Measurements from ENCODE around the gene RNF212. TPM values are rescaled to one million over a fixed set of nuclear protein-coding genes. Genes with fewer than 3 reads are reported as not detected.

The RNF212 gene
- total and polyA plus RNA-seq, 2 of the 13 experiments (the other 11 are each of a cell fraction or from before 2014, with no cell fraction given), result not detected

DNA sequence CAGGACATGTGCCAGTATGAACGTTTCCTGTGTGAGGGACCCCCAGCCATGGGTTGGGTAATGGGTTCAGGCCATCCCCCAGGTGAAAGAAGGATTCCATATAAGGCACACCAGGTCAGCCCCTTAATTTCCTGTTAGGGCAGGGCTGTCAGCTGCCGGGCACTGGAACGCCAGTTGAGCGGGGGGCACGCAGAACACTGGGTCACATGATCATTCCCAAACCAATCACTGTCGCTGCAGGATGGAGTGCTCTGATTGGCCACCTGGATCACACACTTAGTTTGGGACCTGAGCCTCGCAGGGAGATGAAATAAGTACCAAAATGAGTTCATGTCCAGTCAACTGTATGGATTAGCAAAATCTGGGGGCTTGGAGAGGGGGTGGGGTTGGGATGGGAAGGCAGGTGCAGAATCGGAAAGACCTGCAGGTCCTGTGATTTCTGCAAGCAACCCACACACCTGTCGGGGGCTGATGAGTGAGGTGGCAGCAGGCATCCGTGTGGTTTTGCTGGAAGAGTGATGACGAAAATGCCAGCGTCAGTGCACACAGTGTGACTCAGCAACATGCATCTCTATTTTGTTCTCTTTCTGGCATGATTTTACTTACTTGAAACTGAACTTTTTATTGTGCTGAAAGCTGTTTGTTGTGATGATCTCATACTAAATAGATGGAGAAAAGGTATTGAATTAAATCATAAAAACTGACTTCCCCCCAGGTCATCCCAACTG lies 32.2 kb downstream of the RNF212 start (continued):
- TF ChIP-seq PRDM4 (CRISPR knock-in tag; IDR thresholded peaks at IDR 0.05; ENCODE audit: borderline replicate concordance) (no peak), TGIF2 (CRISPR knock-in tag; IDR thresholded peaks at IDR 0.05) (no peak), ZSCAN25 (CRISPR knock-in tag; IDR thresholded peaks at IDR 0.05) (no peak), ZKSCAN5 (CRISPR knock-in tag; IDR thresholded peaks at IDR 0.05) (no peak)
- TF ChIP-seq, protein P1, sequence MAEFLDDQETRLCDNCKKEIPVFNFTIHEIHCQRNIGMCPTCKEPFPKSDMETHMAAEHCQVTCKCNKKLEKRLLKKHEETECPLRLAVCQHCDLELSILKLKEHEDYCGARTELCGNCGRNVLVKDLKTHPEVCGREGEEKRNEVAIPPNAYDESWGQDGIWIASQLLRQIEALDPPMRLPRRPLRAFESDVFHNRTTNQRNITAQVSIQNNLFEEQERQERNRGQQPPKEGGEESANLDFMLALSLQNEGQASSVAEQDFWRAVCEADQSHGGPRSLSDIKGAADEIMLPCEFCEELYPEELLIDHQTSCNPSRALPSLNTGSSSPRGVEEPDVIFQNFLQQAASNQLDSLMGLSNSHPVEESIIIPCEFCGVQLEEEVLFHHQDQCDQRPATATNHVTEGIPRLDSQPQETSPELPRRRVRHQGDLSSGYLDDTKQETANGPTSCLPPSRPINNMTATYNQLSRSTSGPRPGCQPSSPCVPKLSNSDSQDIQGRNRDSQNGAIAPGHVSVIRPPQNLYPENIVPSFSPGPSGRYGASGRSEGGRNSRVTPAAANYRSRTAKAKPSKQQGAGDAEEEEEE (CRISPR knock-in tag; IDR thresholded peaks at IDR 0.05; ENCODE audit: borderline replicate concordance), result no peak

GRCh38 chr4:1080432-1080831 lies 32.9 kb downstream of the RNF212 start:
- POLR2A ChIA-PET, result no interaction called here
- no peak for FAIRE-seq
- DNase-seq (ENCODE audit: low spot score), result no peak
- no peak for TF ChIP-seq ZNF775 (CRISPR knock-in tag; IDR thresholded peaks at IDR 0.05; ENCODE audit: borderline replicate concordance)
- no peak for TF ChIP-seq NR2C2 (CRISPR knock-in tag; IDR thresholded peaks at IDR 0.05; ENCODE audit: borderline replicate concordance)
- TF ChIP-seq, protein P2, sequence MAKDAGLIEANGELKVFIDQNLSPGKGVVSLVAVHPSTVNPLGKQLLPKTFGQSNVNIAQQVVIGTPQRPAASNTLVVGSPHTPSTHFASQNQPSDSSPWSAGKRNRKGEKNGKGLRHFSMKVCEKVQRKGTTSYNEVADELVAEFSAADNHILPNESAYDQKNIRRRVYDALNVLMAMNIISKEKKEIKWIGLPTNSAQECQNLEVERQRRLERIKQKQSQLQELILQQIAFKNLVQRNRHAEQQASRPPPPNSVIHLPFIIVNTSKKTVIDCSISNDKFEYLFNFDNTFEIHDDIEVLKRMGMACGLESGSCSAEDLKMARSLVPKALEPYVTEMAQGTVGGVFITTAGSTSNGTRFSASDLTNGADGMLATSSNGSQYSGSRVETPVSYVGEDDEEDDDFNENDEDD (CRISPR knock-in tag; IDR thresholded peaks at IDR 0.05; ENCODE audit: borderline replicate concordance), result no peak
- TF ChIP-seq RXRA (CRISPR knock-in tag; IDR thresholded peaks at IDR 0.05), result no peak
- TF ChIP-seq MTA1 (CRISPR knock-in tag; IDR thresholded peaks at IDR 0.05; ENCODE audit: borderline replicate concordance), result no peak
- TF ChIP-seq YY1 (IDR thresholded peaks at IDR 0.05; ENCODE audit: insufficient read depth, insufficient replicate concordance, low read depth, low read length), result no peak
- TF ChIP-seq, protein P3, sequence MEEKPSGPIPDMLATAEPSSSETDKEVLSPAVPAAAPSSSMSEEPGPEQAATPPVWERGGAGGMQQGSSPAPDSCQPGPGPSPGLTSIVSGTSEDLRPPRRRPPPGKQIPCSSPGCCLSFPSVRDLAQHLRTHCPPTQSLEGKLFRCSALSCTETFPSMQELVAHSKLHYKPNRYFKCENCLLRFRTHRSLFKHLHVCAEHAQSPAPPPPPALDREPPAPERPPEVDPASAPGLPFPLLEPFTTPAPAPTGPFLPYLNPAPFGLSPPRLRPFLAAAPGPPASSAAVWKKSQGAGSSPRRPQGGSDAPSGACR (CRISPR knock-in tag; IDR thresholded peaks at IDR 0.05), result no peak
- TF ChIP-seq, protein P4, sequence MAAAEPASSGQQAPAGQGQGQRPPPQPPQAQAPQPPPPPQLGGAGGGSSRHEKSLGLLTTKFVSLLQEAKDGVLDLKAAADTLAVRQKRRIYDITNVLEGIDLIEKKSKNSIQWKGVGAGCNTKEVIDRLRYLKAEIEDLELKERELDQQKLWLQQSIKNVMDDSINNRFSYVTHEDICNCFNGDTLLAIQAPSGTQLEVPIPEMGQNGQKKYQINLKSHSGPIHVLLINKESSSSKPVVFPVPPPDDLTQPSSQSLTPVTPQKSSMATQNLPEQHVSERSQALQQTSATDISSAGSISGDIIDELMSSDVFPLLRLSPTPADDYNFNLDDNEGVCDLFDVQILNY (CRISPR knock-in tag; conservative IDR thresholded peaks at IDR 0.05), result no peak
- no peak for TF ChIP-seq ATF7 (IDR thresholded peaks at IDR 0.05)
- TF ChIP-seq ATF7 (CRISPR knock-in tag; IDR thresholded peaks at IDR 0.05), result no peak
- no peak for TF ChIP-seq NR2F2 (IDR thresholded peaks at IDR 0.05; ENCODE audit: borderline replicate concordance, low read depth)

More at GRCh38 chr4:1080432-1080831, 32.9 kb downstream of the RNF212 start:
- no TSS peak for BruUV-seq (replicated peaks)
- no peaks in the 10 kb centered on the region for H4K20me1 ChIP-seq (ENCODE audit: insufficient read depth, low read length)
- no peak overlapping the region for H3K9ac ChIP-seq (ENCODE audit: insufficient read depth, low read depth, low read length)
- H3K36me3 ChIP-seq (replicated peaks in 1 of 2; ENCODE audit: control insufficient read depth in 1 of 2, insufficient read depth in 2 of 2, low read length in 2 of 2), result no peaks in the 10 kb centered on the region
- WGBS (ENCODE audit: low lambda C conversion rate), result 10% methylated on average over 6 of the region's 9 CpGs
- H3K4me2 ChIP-seq (ENCODE audit: low read depth, low read length), result no peak overlapping the region
- H3K27ac ChIP-seq (ENCODE audit: extremely low read length, insufficient read depth, low read length), result no peak overlapping the region
- peaks cover 14% of the 10 kb centered on the region; the same call in 1 of the 2 replicates for H3K4me1 ChIP-seq (ENCODE audit: insufficient read depth, low read length)
- CTCF ChIA-PET (ENCODE audit: low intra/inter-chr PET ratio, low total read pairs), result no interaction called here
- H3K27me3 ChIP-seq (ENCODE audit: control insufficient read depth in 1 of 2, insufficient read depth in 2 of 2, low read length in 2 of 2), result peaks cover 4 to 81% of the 10 kb centered on the region in 2 experiments
- no peaks in the 10 kb centered on the region for H3K79me2 ChIP-seq (ENCODE audit: insufficient read depth, low read length)
- no peak overlapping the region for H3K4me3 ChIP-seq (replicated peaks in 1 of 3; ENCODE audit: insufficient read depth in 1 of 3, low read depth in 2 of 3, low read length in 3 of 3)
- ATAC-seq, result no peak
- H2AFZ ChIP-seq (ENCODE audit: low read length), result no peak overlapping the region
- in situ Hi-C loops (cut with HindIII; ENCODE audit: extremely low pct_ligation_motif_present, low pct_unique_long_range_greater_than_20kb), result no loop called here
- H3K9me3 ChIP-seq (ENCODE audit: low read length), result no peaks in the 10 kb centered on the region
- intact Hi-C loops (cut with micrococcal nuclease; ENCODE audit: unreplicated experiment), result no loop called here

All from HepG2 (cell line).